Middle frontal gyrus (tissue), 1 donor: ENCODE measurements around the gene SLC50A1.
A peak's percentile ranks its signal among the peaks of the same experiment; 100 is the strongest.
"Not testable (repeated sequence)": the region's sequence is repeated elsewhere in the genome, so short reads cannot be mapped to it uniquely, and the experiment has no call there.

Source experiments
- DNase-seq: peaks from one replicate; pipeline ENCODE4 v3.0.0-alpha.2; 2015; ENCODE audit warnings: low spot score; ENCODE audit errors: extremely low spot score

Gene SLC50A1

DNA sequence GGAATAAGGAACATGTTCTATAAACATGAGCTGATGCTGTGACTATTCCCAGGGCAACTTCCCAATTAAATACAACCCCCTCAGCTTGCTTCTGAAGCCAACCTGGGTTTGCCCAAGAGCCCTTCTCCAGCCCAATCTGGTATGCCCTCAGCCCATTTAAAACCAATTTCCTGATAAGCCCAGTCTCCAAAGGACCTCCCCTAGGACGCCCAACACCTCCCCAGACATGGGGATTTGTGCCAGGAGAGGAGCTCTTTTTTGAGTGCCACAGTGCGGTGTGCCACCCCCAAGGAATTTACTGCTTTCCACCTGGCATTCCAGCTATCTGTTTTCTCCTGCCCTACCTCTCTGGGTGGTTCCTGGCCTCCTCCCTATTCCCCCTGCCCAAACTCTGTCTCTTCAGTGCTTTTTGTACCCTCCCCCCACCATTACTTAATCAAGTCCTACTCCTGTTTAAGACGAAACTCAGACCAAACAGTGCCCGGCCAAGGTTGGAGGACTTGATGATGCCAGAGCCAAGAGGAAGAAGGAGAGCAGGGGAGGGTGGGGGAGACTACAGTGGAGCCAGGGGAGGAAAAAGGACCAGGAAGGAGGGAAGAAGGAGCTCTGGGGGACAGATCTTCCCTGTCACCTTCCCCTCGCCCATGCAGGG, 19.4 kb upstream of the SLC50A1 start:
- no peak for DNase-seq

DNA sequence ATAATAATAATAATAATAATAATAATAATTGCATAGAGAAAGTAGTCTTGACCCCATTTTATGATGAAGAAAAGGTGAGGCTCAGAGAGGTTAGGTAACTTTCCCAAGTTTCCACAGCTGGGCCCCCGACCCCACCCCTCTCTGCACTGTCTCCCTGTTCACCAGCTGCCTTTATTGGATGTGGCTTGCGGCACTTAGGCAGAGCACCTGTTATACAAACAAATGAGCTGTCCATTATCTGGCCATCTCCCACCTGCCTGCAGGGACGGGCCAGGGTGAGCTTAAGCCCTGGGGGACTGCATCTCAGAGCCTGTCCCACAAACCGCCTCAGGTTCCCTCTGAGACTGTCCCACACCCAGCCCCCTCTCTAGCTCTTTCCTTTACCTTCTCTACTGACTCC, 18.0 kb upstream of the SLC50A1 start:
- DNase-seq, result no peak

DNA sequence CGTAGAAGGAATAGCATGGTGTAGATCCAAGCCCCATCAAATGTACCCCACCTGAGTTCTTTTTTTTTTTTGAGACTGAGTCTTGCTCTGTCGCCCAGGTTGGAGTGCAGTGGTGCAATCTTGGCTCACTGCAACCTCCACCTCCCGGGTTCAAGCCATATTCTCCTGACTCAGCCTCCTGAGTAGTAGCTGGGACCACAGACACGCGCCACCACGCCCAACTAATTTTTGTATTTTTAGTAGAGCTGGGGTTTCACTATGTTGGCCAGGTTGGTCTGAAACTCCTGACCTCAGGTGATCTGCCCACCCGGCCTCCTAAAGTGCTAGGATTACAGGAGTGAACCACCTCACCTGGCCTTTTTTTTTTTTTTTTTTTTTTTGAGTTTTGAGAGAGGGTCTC, 17.6 kb upstream of the SLC50A1 start:
- DNase-seq, result not testable (repeated sequence)

DNA sequence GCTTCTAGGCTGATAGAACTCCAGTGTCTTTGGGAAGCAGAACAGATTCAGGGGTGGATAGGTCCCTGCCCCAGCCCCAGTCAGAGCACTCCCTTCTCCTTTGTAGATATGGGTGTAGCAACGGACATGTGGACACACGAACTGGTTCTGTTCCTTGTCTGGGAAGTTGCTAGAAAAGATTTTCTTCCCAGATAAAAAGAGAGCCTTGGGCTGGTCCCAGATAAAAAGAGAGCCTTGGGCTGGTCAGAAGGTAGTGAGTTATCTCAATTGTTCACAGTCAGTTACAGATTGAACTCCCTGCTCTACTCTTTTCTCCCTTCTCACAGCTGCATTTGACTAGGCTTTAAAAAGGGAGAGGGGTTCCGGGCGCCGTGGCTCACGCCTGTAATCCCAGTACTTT, 15.4 kb upstream of the SLC50A1 start:
- no peak for DNase-seq

DNA sequence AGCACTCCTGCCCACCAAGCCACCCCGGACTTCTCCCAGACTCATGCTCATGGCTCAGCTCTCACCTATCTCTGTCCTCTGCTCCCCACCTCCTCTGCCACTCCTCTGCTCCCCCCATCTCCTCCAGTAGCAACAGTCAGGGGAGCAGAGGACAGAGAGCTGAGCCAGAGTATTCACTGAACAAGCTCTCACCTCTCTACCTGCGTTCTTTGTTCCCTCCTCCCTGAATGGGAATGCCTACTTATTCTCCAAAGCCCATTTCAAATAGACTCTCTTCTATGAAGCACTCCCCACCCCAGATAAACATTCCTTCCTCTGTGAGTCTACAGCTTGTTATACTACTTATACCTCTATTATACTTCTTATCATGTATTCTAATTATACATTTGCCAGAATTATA, 14.4 kb upstream of the SLC50A1 start:
- DNase-seq, result no peak

DNA sequence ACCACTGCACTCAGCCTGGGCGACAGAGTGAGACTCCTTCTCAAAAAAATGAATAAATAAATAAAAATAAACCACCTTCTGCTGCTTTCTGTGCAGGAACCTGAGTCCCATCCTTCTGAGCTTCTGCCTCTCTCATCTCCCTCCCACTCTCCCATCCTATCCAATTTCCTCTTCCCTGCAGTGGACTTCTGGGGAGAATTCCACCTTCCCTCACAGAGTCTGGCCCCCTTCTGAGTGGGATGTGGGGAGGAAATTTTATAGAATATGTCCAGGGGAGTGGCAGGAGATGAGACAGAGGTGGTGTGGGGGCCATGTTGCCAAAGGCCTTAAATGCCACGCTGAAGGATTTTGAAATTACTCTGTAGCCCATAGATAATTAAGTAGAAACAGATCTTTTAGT, 13.3 kb upstream of the SLC50A1 start:
- DNase-seq, result no peak

DNA sequence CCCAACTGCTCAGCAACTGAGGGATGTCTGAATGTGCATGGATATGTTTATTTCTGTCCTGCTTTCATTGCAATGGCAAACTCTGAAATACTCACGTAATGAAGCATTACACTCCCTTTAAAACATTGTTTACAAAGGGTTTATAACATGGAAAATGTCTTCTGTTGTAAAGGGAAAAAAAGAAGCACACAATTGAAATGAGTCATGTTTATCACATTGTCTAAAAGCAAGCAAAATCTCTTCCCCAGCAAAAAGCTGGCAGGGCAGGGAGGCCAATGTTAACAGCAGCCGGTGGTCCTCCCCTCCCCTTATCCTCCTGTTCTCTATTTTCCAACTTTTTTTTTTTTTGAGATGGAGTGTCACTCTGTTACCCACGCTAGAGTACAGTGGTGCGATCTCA, 11.9 kb upstream of the SLC50A1 start:
- DNase-seq, result no peak

DNA sequence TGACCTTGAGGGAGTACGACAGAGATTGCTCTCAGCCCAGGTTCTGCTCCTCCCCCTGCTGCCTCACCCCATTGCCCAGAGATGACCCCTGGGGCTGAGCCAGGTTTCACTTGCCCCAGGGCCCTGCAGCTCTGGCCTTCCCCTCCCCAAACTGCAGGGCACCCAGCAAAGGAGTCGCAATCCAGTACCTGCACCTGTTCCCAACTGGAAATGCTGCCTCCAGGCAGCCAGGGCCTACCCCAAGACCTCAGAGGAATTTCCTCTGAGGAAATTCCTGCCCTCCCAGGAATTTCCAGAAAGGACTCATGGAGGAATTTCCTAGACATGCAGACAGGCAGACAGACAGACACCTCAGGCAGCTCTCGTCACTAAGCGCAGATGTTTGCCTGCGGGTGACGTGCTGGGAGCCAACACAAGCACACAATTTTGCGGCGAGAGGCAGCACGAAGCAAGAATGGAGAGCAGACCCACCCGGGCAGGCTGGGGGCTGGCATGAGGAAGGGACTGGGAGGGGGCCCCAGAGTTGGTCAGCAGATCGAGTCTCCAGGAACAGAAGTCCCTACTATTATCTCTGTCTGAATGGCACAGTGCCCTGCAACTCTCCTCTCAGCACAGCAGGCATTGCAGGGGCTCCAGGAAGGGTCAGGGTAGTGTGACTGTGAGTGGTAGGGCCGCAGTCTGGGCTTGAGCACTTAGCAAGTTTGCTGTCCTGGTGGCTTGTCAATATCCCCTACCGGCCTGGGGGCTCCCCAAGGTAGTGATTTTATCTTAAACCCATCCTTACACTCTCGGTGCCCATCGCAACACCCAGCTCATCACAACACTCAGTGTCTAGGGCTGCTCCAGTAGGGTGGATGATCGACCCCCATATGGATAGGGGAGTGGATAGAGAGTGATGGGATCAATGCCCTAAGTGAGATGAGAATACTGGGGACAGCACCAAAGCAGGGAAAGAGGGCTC, 10.9 kb upstream of the SLC50A1 start:
- no peak for DNase-seq

DNA sequence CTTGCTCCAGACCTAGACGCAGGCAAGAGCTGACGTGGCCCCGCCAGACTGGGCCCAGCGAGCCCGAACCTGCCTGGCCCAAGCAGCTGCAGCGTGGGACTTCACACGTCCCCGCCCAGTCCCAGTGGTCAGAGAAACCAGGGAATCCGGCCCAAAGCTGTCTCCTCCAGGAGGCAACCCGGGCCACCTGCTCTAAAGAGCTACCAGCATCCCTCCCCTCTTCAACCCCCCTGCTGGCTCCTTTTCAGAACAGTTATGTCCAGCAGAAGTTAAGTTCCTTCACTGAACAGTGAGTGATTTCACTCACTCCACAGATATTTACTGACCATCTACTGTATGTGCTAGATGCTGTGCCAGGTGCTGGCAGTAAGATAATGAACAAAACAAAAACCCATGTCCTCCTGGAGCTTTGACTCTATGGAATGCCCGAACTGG, 10.1 kb upstream of the SLC50A1 start:
- DNase-seq, result no peak

DNA sequence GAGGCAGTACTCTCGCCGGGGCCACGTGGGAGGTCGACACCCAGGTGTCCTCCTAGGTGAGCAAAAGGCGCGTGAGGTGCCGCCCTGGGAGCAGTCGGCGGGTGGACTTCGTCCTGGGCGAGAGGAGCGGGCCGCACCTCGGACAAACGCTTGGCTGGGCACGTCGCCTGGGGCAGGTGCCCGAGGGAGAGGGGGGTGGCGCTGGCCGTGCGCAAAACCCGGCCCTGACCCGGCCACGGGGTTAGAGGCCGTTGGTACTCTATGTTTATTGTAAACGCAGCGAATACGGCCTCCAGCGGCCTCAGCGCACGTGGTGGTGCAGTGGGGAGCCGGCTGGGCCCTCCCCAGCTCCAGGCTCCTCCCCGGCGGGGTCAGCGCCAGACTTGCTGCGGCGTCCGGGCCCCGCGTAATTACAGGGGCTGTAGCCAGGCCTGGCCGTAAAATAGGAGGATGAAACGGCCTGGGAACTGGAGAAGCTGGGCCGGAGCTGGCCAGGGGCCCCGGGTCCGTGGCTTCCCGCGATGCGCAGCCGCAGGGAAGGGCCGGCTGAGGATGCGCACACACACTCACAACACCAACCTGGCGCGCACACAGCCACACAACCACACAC, 9.6 kb upstream of the SLC50A1 start:
- DNase-seq, result peak; percentile 37

DNA sequence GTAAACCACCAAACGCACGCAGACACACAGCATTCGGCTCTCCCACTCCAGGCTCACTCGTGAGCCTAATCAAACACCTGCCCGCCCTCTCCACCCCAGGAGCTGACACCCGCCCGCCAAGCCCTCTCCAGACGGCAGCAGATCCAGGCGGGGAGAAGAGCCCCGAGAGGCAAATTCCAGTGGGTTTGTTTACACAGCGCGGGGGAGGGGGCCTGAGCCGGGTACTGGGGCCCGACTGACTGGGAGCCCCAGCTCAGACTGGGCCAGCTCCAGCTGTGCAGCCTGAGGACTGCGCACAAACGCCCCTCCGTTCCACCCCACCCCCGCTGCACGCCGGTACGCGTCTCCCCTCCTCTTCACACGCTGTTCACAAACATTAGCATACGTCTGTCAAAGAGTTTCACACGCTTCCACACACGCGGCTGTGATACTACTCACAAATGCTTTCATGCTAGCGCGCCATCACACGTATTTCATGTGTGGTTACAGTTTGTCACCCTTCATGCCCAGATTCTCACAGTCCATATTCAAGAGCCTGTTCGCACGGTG, 9.0 kb upstream of the SLC50A1 start:
- DNase-seq, result no peak

DNA sequence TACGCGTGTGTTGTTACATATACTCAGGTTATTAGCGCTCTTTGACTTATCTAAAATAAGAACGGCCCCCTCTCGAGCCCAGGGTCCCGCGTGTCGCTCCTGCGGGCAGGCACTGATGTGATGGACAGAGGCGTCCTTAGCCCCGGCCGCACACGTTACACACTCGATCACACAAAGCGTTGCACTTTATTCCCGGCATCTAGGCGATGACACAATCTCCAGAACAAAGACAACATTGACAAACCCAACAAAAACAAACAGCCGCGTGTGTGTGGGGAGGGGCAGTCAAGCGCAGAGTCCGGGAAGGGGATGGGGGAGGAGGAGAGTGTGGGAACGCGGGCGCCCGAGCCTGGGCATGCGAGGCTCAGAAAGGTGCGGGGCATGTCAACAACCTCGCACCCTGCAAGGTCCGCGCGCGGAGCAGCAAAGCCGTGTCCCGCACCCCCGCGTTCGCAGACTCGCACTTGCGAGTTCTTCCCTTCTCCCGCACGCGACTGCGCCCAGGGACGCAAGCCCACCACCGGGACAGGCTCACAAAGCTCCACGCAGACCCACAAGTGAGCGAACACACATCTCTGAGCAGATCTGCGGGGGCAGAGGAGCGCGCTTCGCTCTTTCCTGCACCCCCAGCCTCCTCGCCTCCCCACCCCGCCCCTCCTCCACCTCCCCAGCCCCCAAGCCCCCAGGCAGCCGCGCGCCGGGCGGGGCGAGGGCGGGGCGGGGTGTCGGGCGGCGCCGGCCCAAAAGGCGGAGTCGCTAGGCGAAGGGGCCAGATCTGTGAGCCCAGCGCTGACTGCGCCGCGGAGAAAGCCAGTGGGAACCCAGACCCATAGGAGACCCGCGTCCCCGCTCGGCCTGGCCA, 8.3 kb upstream of the SLC50A1 start, which contains the start of gene EFNA1:
Gene EFNA1 (plus strand): TSS at position 772 of the 862 bp plus-strand sequence. CDS start 102 bp downstream, outside the sequence.
- peak; percentile 84 for DNase-seq

DNA sequence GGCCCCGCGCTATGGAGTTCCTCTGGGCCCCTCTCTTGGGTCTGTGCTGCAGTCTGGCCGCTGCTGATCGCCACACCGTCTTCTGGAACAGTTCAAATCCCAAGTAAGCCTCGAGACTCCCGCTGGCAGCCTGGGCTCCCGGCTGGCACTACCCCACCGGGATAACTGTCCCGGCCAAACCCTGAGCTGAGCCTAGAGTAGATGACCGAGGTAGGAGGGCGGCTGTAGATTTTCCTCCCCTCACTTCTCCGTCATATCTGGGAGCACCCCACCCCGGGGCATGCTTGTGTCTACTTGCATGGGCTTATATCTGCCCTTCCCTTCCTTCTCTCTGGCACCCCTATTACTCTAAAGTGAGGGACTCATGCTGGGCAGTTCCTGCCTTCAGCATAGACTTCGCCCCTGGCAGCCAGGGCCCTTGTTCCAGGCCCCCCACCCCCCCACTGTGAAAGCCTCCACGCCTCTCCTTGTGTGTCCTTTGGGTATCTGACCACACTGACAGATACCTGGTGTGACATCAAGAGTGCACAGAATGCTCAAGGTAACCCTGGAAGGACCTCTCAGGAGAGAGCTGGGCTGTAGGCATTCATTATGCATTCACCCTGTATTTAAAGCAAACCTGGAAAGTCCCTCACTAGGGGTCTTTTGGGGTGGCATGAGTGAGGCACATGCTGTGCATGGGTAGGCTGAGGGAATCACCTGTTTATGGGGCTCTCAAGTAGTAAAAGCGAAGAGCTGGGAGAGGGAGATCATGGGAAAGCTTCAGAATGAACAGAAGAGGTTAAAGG, 7.5 kb upstream of the SLC50A1 start:
- no peak for DNase-seq

DNA sequence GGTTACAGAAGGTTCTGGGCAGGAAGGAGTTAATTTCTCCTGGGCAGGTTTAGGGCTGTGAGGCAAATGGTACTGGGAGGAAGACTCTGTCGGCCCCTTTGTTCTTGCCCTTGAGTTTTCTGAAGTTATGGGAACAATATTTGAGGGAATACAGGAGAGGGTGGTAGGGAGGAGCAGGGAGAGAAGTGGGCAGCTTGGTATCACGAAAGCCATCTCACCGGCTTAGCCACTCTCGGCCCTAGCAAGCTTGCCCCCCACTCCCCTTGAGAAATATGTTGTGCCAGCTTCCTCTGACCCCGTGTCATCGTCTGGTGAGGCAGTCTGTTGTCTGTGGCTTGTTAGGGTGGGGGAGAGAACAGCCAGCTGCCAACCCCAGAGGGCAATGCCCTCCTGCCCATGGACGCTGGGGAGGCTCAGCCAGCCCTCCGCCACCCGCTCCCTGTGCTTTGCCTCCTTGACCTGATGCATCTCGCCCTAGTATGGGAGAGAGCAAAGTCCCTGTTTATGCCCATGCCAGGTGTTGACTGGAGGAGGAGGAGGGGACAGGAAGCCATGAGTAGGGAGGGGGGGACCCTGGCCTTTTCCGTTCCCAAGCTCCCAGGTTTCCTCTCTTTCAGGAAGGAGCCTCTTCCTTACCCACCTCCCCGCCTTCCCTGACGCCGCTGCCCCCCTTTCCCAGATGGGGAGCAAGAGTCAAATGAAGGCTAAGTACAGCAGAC, 6.7 kb upstream of the SLC50A1 start:
- DNase-seq, result no peak

DNA sequence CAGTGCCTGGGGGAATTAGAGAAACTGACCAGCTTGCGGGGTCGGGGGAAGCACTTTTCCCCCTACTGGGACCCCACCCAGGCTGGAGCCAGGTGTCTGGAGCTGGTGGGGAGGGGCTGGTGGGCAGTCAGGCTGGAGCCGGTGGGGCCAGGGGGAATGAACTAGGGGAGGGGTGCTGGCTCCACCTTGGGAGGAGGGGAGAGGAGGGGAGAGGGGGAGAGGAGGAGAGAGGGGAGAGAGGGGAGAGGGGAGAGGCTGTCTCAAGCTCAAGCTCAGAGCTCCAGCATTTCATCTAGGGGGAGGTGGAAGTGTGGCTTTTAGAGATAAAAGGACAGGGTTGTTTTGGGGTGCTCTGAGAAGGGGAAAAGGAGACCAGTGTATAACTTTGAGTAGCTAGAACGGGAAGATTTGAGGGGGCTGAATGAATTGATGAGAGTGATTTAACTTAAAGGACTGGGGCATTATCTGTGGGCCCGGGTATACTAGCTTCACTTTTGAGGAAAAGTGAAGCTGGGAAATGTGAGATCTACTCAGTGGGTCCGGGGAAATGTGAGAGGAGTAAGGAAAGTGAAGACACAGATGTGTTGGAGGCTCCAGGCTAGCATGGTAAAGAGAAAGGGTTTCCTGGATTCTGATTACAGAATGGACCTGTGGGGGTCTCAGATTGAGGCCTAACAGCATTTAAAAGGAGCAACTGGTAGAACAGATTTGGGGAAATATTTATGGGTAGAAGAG, 5.2 kb upstream of the SLC50A1 start:
- DNase-seq, result no peak

DNA sequence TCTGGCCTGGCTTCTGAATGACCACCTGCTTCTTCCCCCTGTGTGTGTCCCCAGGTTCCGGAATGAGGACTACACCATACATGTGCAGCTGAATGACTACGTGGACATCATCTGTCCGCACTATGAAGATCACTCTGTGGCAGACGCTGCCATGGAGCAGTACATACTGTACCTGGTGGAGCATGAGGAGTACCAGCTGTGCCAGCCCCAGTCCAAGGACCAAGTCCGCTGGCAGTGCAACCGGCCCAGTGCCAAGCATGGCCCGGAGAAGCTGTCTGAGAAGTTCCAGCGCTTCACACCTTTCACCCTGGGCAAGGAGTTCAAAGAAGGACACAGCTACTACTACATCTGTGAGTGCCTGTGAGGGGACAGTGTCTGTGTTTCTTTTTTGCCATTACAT, 4.4 kb upstream of the SLC50A1 start:
- DNase-seq, result no peak

DNA sequence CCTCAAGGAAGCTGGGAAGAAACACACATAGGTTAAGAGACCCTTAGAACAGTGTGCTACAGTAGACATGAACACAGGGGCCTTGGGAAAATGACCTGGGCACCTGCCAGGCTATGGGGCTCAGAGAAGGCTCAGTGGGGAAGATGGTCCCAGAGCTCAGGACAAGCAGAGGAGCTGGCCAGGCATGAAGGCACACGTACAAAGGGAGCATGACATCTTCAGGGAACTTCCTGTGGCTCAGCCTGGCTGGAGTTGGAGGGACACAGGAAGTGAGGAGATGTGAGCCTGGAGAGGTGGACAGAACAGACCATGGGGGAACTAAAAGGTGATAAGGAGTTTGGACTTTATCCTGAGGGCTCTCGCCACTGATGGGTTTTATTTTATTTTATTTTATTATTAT, 3.8 kb upstream of the SLC50A1 start:
- DNase-seq, result no peak

DNA sequence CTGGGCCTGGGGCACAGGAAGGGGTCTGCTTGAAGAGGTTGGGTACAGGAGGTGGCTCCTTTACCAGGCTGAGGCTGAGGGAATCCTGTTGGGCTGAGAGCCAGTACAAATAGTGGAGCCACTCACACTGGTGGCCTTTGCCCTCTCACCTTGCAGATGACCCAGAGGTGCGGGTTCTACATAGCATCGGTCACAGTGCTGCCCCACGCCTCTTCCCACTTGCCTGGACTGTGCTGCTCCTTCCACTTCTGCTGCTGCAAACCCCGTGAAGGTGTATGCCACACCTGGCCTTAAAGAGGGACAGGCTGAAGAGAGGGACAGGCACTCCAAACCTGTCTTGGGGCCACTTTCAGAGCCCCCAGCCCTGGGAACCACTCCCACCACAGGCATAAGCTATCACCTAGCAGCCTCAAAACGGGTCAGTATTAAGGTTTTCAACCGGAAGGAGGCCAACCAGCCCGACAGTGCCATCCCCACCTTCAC, 1.8 kb upstream of the SLC50A1 start:
- no peak for DNase-seq

DNA sequence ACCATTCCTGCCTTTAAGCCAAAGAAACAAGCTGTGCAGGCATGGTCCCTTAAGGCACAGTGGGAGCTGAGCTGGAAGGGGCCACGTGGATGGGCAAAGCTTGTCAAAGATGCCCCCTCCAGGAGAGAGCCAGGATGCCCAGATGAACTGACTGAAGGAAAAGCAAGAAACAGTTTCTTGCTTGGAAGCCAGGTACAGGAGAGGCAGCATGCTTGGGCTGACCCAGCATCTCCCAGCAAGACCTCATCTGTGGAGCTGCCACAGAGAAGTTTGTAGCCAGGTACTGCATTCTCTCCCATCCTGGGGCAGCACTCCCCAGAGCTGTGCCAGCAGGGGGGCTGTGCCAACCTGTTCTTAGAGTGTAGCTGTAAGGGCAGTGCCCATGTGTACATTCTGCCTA, 1.3 kb upstream of the SLC50A1 start:
- DNase-seq, result no peak
